OCI-LY3 (cell line): ENCODE data around the gene CHIT1.

Source experiments
- H2AFZ ChIP-seq: fragments of 200-600, 300-600 bp; shearing (Covaris generic); 2 replicates; pipeline ENCODE4 v1.6.0; 2014; ENCODE audit warnings: antibody characterized with exemption, low read depth, low read length
- H3K27ac ChIP-seq: fragments of 200-600, 300-600 bp; sonication (generic); 2 replicates; pipeline ENCODE4 v1.5.1; 2014; ENCODE audit warnings: mild to moderate bottlenecking, low read length, moderate library complexity, mixed read lengths
- H3K27me3 ChIP-seq: fragments of 200-600, 300-600 bp; sonication (generic); 2 replicates; pipeline ENCODE4 v1.6.1; 2014; ENCODE audit warnings: low read depth, low read length, mixed read lengths
- H3K36me3 ChIP-seq: fragments of 200-600, 300-600 bp; sonication (generic); replicated peaks from 2 replicates; pipeline ENCODE3; 2014; ENCODE audit warnings: low read depth, low read length, mixed read lengths
- H3K4me1 ChIP-seq: fragments of 300-600, 200-600 bp; sonication (generic); 2 replicates; pipeline ENCODE4 v1.6.1; 2014; ENCODE audit warnings: low read length, mixed read lengths
- H3K4me2 ChIP-seq: fragments of 200-600, 300-600 bp; sonication (generic); 2 replicates; pipeline ENCODE4 v1.6.1; 2014; ENCODE audit warnings: low read length, mixed read lengths
- H3K4me3 ChIP-seq: fragments of 300-600, 200-600 bp; sonication (generic); 2 replicates; pipeline ENCODE4 v1.5.1; 2014; ENCODE audit warnings: antibody characterized with exemption, mild to moderate bottlenecking, low read length, moderate library complexity
- H3K79me2 ChIP-seq: fragments of 300-600, 200-600 bp; shearing (Covaris generic); 2 replicates; pipeline ENCODE4 v1.6.1; 2014; ENCODE audit warnings: mild to moderate bottlenecking, low read length, mixed read lengths
- H3K9ac ChIP-seq: fragments of 300-600, 200-600 bp; shearing (Covaris generic); 2 replicates; pipeline ENCODE4 v1.6.0; 2014; ENCODE audit warnings: mild to moderate bottlenecking, low read length, moderate library complexity
- H3K9me3 ChIP-seq: fragments of 200-600, 300-600 bp; shearing (Covaris generic); 2 replicates; pipeline ENCODE4 v1.6.1; 2014; ENCODE audit warnings: low read length, mixed read lengths; ENCODE audit not compliant: insufficient read depth
- H4K20me1 ChIP-seq: fragments of 200-600, 300-600 bp; sonication (generic); 2 replicates; pipeline ENCODE4 v1.6.1; 2016; ENCODE audit warnings: low read length, mixed read lengths; ENCODE audit not compliant: insufficient read depth
- CTCF ChIP-seq: fragments of 200-600, 300-600 bp; sonication (generic); IDR thresholded peaks from 2 replicates; pipeline ENCODE4 v1.5.1; 2014; ENCODE audit warnings: antibody characterized with exemption, low read length, low read depth
- EZH2phosphoT487 ChIP-seq: fragments of 200-600 bp; shearing (Covaris generic); IDR thresholded peaks from 2 replicates; pipeline ENCODE4 v1.6.1; 2018; ENCODE audit warnings: antibody characterized with exemption, mixed run types, low read depth

Gene CHIT1

GRCh38 chr1:203177470-203178039, 51.9 kb downstream of the CHIT1 start:
- H3K4me2 ChIP-seq, result no peak overlapping the region
- peaks cover 69% of the 10 kb centered on the region for H3K27me3 ChIP-seq
- peaks cover 5% of the 10 kb centered on the region; the same call in 1 of the 2 replicates for H4K20me1 ChIP-seq
- H3K9me3 ChIP-seq, result no peaks in the 10 kb centered on the region
- H3K4me3 ChIP-seq, result no peak overlapping the region
- H2AFZ ChIP-seq, result no peak overlapping the region
- H3K9ac ChIP-seq, result no peak overlapping the region
- H3K36me3 ChIP-seq, result no peaks in the 10 kb centered on the region
- peaks cover 56% of the 10 kb centered on the region for H3K4me1 ChIP-seq
- H3K79me2 ChIP-seq, result no peaks in the 10 kb centered on the region
- H3K27ac ChIP-seq, result no peak overlapping the region
- TF ChIP-seq CTCF (no peak), EZH2phosphoT487 (no peak)

- Histone ChIP-seq H3K36me3 (no peaks in the 10 kb centered on the region), H4K20me1 (peaks cover 5% of the 10 kb centered on the region; the same call in 1 of the 2 replicates), H3K9me3 (no peaks in the 10 kb centered on the region), H3K4me2 (no peak overlapping the region), H3K27me3 (peaks cover 69% of the 10 kb centered on the region), H2AFZ (no peak overlapping the region), H3K79me2 (no peaks in the 10 kb centered on the region), H3K4me1 (peaks cover 59% of the 10 kb centered on the region), H3K27ac (no peak overlapping the region), H3K4me3 (no peak overlapping the region), H3K9ac (no peak overlapping the region)
- TF ChIP-seq EZH2phosphoT487 (no peak), CTCF (no peak)
Observed at GRCh38 chr1:203177036-203177405, 52.5 kb downstream of the CHIT1 start.

DNA sequence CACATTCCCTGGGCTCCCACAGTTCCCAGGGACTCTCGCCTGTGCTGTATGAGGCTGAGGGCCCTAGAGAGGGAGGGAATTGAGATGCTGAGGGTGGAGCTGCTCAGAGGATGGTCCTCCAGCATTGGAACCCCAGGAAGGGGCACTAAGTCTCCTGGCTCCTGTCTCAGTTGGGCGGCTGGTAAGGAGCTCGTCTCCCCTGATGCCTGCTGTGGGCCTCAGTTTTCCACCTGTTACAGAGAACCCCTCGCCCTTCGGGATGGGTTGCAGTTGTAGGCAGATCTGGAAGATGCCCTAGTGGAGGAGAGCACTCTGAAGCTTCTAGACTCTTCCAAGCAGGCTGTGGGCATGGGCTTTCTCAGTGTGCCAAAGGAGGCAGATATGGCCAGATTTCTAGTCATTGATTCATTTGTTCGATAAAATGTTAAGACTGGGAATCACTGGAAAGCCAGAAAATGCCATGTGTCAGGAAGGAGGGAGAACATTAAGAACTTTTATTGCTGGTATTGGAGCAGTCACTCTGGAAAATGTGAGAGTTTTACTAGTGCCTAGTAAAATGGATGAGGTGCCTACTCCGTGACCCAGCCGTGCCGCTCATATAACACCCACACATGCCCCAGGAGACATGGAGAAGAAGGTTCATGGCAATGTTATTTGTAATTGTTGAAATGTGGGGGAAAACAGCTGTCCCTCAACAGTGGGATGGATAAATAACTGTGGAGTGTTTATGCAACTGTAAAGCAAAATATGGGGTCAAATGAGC, 53.0 kb downstream of the CHIT1 start:
- Histone ChIP-seq H3K27ac (no peak overlapping the region), H2AFZ (no peak overlapping the region), H3K79me2 (no peaks in the 10 kb centered on the region), H4K20me1 (peaks cover 5% of the 10 kb centered on the region; the same call in 1 of the 2 replicates), H3K9me3 (no peaks in the 10 kb centered on the region), H3K36me3 (no peaks in the 10 kb centered on the region), H3K27me3 (peaks cover 67% of the 10 kb centered on the region), H3K4me1 (peaks cover 59% of the 10 kb centered on the region), H3K4me2 (no peak overlapping the region), H3K4me3 (no peak overlapping the region), H3K9ac (no peak overlapping the region)
- TF ChIP-seq EZH2phosphoT487 (no peak), CTCF (no peak)

GRCh38 chr1:203175827-203176241, 53.6 kb downstream of the CHIT1 start:
- no peaks in the 10 kb centered on the region for H3K79me2 ChIP-seq
- no peaks in the 10 kb centered on the region for H3K9me3 ChIP-seq
- no peak for TF ChIP-seq EZH2phosphoT487
- TF ChIP-seq CTCF, result no peak
- peaks cover 5% of the 10 kb centered on the region; the same call in 1 of the 2 replicates for H4K20me1 ChIP-seq
- no peak overlapping the region for H3K9ac ChIP-seq
- no peak overlapping the region for H3K4me2 ChIP-seq
- H3K27ac ChIP-seq, result no peak overlapping the region
- peaks cover 63% of the 10 kb centered on the region for H3K27me3 ChIP-seq
- no peak overlapping the region for H3K4me3 ChIP-seq
- no peak overlapping the region for H2AFZ ChIP-seq
- H3K36me3 ChIP-seq, result no peaks in the 10 kb centered on the region
- peaks cover 56% of the 10 kb centered on the region for H3K4me1 ChIP-seq
